GM18861 (cell line): ENCODE measurements around the gene ACAA1.

ENCODE experiments used
- ATAC-seq: cut with Tn5 transposase; IDR thresholded peaks from one replicate; pipeline ENCODE4 v1.9.1; 2021; ENCODE audit not compliant: unreplicated experiment

Gene ACAA1

GRCh38 chr3:38154625-38155255 is 17.8 kb upstream of the ACAA1 start:
- ATAC-seq, result no peak

DNA sequence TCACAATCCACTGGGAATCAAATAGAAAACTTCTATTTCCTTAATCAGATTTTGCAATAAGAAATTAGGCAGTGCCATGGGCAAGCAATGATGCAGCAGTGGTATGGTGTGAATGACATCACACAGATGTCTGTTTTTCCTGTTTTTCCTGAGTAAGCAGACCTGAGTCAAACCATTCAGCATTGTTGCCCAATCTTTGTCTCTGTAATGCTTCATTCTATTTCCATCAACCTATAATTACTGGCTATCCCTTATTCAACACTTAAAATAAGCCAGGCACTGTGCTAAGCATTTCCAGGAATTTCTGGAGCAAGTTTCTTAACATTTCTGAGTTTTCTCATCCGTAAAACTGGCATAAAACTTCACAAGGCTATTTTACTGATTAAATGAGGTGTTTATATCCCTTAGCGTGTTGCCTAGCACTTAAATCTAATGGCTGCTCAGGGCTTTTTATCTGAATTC is 17.1 kb upstream of the ACAA1 start:
- ATAC-seq, result no peak

DNA sequence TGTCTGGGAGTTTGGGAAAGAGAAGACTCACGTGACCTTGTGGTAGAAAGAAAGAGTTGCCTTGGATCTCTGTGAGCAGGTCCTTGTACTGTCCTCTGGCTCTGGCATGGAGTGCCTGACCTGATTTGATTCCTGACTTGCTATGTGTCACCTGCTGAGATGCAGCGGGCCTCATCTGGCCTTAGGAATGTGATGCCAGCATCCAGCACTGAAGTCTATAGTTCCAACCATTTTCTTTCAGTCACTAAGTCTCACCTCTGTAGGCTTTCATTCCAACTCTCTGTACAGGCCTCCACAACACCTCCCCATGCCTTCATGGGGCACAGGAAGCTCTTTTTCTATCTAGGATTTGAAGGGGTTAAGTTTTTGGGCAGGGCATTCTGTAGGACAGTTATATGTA is 16.3 kb upstream of the ACAA1 start:
- no peak for ATAC-seq

GRCh38 chr3:38152609-38153008 is 15.7 kb upstream of the ACAA1 start:
- ATAC-seq, result no peak

DNA sequence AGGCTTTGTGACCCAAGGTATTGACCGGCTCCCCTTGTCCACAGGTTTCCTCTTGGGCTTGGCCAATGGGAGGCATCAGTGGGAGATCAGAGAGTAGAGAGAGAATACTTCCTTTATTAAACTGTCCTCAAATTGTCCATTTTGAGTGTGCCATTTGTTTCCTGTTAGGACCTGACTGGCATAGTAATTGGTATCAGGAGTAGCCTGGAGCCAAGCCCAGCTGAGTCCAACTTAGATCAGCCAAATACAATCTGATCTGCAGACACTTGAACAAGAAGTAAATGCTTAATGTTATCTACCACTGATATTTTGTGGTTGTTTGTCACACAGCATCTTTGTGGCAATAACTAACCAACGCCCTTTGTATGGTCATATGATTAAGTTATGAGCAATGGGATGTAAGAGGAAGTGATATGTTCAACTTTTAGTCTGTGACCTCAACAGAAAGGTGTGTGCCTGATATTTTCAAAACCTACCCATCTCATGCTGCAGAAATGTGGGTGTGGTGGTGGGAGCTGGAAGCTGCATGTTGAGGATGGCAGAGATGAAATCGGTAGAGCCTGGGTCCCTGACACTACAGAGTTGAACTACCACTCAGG is 14.8 kb upstream of the ACAA1 start:
- no peak for ATAC-seq

- no peak for ATAC-seq
Measured at GRCh38 chr3:38150780-38151528, 14.0 kb upstream of the ACAA1 start.

DNA sequence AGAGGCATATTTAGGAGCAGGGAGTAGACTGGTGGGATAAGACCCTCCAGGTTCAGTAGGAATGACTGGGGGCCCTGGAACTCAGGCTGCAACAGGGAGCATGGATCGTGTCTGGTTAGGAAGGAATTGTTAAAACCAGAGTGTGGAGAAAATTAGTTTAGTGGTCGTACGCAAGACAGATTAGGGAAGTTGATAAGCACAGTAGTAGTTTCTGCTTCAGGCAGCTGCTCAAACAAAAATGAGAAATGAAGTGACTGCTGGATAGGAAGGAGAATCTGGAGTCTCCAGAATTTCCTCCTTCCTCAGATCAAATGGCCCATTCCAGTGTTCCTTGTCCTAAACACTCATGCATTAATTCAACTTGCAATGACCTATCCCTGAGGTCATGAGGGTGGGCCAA is 12.8 kb upstream of the ACAA1 start:
- ATAC-seq, result no peak

GRCh38 chr3:38148311-38148882 is 11.5 kb upstream of the ACAA1 start:
- ATAC-seq, result no peak

DNA sequence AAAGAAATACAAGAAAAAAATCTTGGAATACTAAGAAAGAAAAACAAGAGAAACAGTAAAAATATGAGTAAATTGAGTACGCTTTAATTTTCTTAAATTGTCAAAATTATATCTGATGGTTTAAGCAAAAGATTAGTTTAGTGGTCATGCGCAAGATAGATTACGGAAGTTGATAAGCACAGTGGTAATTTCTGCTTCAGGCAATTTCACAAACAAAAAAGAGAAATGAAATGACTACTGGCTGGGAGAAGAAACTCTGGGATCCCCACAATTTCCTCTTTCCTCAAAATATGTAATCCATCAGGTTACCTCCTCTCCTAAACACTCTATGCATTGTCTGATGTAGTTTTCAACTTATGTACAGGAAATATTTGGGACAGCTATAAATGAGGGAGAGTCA is 10.5 kb upstream of the ACAA1 start:
- no peak for ATAC-seq

DNA sequence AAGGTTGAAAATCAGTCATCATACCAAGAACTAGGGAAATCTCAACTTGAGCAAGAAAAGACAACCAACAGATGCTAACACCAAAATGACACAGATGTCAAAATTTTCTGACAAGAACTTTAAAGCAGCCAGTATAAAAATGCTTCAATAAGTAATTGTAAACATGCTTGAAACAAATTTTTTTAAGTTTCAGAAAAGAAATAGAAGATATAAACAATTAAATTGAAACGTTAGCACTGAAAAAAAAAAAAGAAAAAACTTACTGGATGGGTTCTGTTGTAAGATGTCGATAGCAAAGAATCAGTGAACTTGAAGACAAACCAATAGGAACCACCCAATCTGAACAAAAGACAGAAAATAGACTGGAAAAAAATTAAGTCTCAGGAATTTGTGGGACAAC is 9.6 kb upstream of the ACAA1 start:
- no peak for ATAC-seq

DNA sequence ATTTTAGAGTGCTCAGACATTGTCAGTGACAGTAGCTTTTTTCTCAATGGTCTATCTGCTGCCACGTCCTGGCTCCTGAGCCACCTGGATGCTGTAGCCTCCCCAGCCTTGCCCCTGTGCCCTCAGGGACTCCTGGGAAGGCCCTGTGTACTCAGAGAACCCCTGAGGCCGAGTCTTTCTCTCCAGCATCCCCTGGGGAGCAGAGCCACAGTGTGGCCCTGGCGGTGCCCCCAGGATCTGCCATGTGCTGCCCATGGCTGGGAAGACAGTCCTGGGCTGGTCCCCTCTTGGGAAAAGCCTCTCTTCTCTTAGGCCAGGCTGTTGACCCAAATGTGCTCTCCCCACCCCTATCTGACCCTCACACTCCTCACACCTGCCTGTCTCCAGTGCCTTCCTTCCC is 6.6 kb upstream of the ACAA1 start:
- no peak for ATAC-seq

- no peak for ATAC-seq
Measured at GRCh38 chr3:38142959-38143358, 6.0 kb upstream of the ACAA1 start.

DNA sequence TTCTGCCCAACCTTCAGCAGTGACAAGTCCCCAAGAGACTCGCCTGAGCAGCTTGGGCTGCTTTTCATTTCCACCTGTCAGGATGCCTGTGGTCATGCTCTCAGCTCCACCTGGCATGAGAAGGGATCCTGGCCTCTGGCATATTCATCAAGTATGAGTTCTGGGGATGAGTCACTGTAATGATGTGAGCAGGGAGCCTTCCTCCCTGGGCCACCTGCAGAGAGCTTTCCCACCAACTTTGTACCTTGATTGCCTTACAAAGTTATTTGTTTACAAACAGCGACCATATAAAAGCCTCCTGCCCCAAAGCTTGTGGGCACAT is 5.0 kb upstream of the ACAA1 start:
- no peak for ATAC-seq

- ATAC-seq, result no peak
Measured at GRCh38 chr3:38141173-38141951, 4.4 kb upstream of the ACAA1 start.

GRCh38 chr3:38140326-38141172 is 3.6 kb upstream of the ACAA1 start:
- ATAC-seq, result no peak

DNA sequence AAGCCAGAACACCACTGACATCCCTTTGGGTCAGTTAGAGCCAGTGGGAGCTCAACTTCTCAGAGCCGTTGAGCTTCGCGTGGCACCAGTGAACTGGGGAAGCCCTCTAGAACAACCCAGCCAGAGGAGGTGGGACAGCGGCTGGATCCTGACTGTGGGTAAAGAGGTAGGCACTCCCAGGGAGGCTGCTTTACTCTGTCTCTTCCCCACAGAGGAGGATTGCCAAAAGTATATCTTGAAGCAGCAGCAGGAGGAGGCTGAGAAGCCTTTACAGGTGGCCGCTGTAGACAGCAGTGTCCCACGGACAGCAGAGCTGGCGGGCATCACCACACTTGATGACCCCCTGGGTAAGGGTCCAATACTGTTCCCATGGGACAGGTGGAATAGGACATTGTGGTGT is 2.7 kb upstream of the ACAA1 start:
- ATAC-seq, result no peak

- ATAC-seq, result no peak
Measured at GRCh38 chr3:38139191-38139590, 2.3 kb upstream of the ACAA1 start.

- peak; percentile 31 for ATAC-seq
Measured at GRCh38 chr3:38138349-38139190, 1.6 kb upstream of the ACAA1 start, which contains the start of gene MYD88. TSS of gene MYD88 (plus strand) at chr3:38138661. CDS start at chr3:38138701, 40 bp downstream.

DNA sequence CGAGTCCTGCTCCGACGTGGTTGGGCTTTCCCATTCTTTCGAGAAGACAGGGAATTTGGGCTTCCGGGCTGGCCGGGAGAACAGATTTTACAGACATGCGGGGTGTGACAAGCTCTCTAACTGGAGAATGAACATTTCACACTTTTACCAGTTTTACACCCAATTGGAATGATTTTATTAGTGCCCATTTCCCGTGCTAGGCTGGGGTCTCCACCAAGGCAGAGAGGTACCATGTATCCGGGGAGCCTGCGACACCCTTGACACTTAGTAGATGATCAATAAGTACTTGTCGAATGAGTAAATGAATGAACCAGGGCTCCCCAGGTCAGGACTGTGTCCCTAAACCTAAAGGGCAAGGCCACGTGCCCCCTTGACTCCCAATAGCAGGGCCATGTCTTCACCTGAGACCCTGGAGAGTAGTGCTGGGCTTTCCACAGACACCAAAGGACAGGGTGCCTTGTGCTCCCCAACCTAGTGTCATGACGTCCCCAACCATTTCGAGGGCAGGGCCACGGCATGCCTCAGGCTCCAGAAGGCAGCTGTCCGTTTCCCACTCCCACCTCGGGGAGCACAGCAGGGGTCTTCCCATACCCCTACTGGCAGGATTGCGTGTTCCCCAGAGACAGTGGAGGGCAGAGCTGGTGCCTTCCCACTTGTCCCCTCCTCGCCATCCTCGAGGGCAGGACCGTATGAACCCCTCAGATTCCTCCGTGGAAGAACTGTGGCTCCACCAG is 855 bp upstream of the ACAA1 start:
- ATAC-seq, result no peak
